Esophagus (tissue), 2 donors: ENCODE data around the gene SMAD6. TPM values are rescaled to one million over a fixed set of nuclear protein-coding genes. Genes with fewer than 3 reads are reported as not detected.

Experiments used
- H3K27ac ChIP-seq, 2 donors: one replicate each; pipeline ENCODE4 v1.5.1; 2013; ENCODE audit warnings: low read depth in 2 of 2, mild to moderate bottlenecking in 2 of 2, inconsistent platforms in 1 of 2, low read length in 1 of 2, moderate library complexity in 1 of 2
- H3K27me3 ChIP-seq, 2 donors: one replicate each; pipeline ENCODE4 v1.6.1; 2013; ENCODE audit warnings: low read length in 2 of 2, control low read depth in 1 of 2, mild to moderate bottlenecking in 1 of 2; ENCODE audit not compliant: insufficient read depth in 2 of 2, control insufficient read depth in 1 of 2
- H3K36me3 ChIP-seq, 2 donors: one replicate each; pipeline ENCODE4 v1.6.1; 2013; ENCODE audit warnings: low read length in 1 of 2; ENCODE audit not compliant: control insufficient read depth in 2 of 2, insufficient read depth in 2 of 2
- H3K4me1 ChIP-seq, 2 donors: one replicate each; pipeline ENCODE4 v1.6.1; 2013; ENCODE audit warnings: low read length in 1 of 2; ENCODE audit not compliant: control insufficient read depth in 2 of 2, insufficient read depth in 2 of 2
- H3K4me3 ChIP-seq, 2 donors: one replicate each; pipeline ENCODE4 v1.5.1; 2013; ENCODE audit warnings: low read length in 2 of 2, mild to moderate bottlenecking in 2 of 2, low read depth in 1 of 2, moderate library complexity in 1 of 2
- H3K9me3 ChIP-seq, 2 donors: one replicate each; pipeline ENCODE4 v1.6.1; 2013; ENCODE audit warnings: mild to moderate bottlenecking in 2 of 2, low read depth in 1 of 2, low read length in 1 of 2, moderate library complexity in 1 of 2; ENCODE audit not compliant: control insufficient read depth in 2 of 2, insufficient read depth in 1 of 2
- WGBS, 2 donors: extraction: QIAGEN DNeasy Blood & Tissue Kit; methylation state at CpG; one replicate each; pipeline ENCODE4 v1.1.7; 2013; 5-methylcytosine and 5-hydroxymethylcytosine counted together
- polyA plus RNA-seq, 2 donors: library from polyadenylated mRNA; stranded (reverse); fragments of 200-250 nt; gene quantifications; one replicate each; pipeline ENCODE4 v1.2.3, GENCODE V29; 2013
- donor health status: healthy with polysubstance abuse.
- donor health status: Bipolar disorder and iron deficiency.

The SMAD6 gene
- polyA plus RNA-seq, 2 donors, result 0.75 to 1.6 TPM

DNA sequence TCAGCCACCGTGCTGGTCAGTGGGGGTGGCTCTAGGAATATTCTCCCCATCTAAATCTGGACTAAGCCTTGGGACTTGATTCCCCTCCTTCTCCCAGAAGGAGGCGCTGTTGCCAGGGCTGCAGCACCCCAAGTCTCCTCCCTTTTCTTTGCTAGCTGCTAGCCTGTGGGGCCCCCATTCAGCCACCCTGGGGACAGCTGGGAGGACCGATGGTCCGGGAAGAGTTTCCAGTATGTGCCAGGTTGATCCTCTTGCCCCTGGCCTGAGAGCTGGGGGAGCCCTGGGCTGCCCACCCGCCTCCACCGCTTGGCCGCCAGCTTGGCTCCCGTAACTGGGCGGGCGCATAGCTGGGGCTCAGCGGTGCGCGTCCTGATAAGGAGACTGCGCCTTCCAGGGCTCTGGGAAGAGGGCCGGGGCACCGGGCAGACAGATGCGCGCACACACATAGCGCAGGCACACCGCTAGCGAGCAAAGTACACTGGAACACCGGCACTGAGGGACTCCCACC lies 4.2 kb downstream of the SMAD6 start:
- H3K4me1 ChIP-seq, result peaks cover 1 to 7% of the 10 kb centered on the region in 2 donors
- WGBS, 2 donors, result 80 to 90% methylated on average over 22 of the region's 22 CpGs
- no peaks in the 10 kb centered on the region for H3K9me3 ChIP-seq
- no peaks in the 10 kb centered on the region for H3K36me3 ChIP-seq
- no peak overlapping the region for H3K4me3 ChIP-seq
- H3K27me3 ChIP-seq, result no peaks in the 10 kb centered on the region
- H3K27ac ChIP-seq, result peak overlapping the region in 1 of 2 donors; percentile 29

DNA sequence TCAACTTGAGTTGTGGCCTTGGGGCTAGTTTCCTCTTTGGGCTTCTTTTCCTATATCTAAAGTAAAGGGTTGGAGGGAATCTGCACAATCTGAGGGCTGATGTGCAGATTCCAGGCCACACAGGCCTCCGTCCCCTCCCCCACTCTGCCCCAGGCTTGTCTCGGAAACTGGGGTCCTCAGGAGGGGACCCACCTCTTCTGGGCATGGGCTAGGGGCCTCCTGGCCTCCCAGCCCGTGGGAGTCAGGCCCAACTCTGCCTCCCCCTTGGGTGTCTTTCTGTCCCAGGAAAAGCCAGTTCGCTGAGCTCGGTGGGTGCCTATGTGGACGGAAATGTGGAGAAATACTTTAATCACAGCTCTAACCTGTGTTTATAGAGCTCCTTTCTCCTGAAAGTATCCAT lies 4.8 kb downstream of the SMAD6 start:
- 69 to 74% methylated on average over 6 of the region's 6 CpGs for WGBS, 2 donors
- Histone ChIP-seq H3K27me3 (no peaks in the 10 kb centered on the region), H3K9me3 (no peaks in the 10 kb centered on the region), H3K4me3 (no peak overlapping the region), H3K27ac (no peak overlapping the region), H3K4me1 (peaks cover 1 to 7% of the 10 kb centered on the region in 2 donors), H3K36me3 (no peaks in the 10 kb centered on the region)

DNA sequence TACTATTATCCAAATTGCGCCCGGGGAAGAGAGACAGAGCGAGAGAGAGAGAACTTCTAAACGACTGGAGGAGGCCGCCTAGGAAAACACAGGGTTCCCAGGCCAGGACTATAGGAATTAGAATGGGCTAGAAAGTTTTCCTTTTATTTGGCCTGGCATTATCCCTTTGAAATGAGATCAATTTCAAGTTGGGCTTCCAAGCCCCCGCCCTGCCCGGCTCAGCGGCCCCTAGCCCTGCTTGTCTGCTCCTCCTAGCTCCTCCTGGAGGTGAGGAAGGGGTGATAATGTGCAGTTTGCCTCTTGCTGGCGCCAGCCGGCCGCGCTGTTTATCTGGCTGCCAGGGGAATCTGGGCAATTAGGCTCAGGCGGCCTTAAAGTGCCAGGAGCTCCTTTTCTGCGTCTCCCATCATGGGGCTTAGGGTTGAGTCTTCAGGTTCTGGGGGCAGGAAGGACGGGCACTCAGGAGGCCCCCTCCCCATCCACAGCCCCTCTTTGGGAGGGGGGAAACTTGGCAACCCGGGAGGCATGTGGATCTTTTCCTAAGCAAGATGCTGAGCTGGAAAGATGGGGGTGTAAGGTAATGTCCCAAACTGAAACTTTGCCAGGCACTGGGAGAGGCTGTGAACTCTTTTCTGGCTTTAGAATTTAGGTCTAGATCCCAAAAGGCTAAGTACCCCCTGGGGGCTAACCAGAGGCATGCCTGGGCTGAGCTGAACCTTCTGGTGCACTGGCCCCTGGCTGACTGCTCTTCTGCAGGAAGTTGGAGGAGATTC lies 5.5 kb downstream of the SMAD6 start:
- H3K4me3 ChIP-seq, result no peak overlapping the region
- peaks cover 1 to 7% of the 10 kb centered on the region in 2 donors for H3K4me1 ChIP-seq

DNA sequence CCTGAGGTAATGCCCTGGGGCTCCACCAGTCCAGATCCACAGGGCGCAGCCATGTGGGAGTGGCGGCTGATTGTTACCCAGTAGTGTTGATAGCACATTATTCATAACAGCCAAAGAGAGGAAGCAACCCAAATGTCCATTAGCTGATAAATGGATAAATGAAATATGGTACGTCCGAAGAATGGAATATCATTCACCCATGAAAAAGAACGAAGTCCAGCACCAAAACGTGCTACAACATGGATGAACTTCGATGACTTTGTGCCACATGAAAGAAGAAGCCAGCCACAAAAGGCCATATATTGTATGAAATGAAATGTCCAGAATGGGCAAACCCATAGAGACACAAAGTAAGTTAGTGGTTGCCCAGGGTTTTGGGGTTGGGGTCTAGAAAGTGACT lies 6.4 kb downstream of the SMAD6 start:
- no peaks in the 10 kb centered on the region for H3K27me3 ChIP-seq
- peaks cover 0 to 7% of the 10 kb centered on the region in 2 donors for H3K4me1 ChIP-seq
- no peaks in the 10 kb centered on the region for H3K36me3 ChIP-seq
- 94 to 96% methylated on average over 7 of the region's 7 CpGs for WGBS, 2 donors
- no peaks in the 10 kb centered on the region for H3K9me3 ChIP-seq
- no peak overlapping the region for H3K4me3 ChIP-seq
- no peak overlapping the region for H3K27ac ChIP-seq

More for the DNA sequence above, 5.5 kb downstream of the SMAD6 start:
- no peaks in the 10 kb centered on the region for H3K9me3 ChIP-seq
- no peaks in the 10 kb centered on the region for H3K27me3 ChIP-seq
- no peak overlapping the region for H3K27ac ChIP-seq
- 32 to 37% methylated on average over 16 of the region's 16 CpGs for WGBS, 2 donors
- no peaks in the 10 kb centered on the region for H3K36me3 ChIP-seq

DNA sequence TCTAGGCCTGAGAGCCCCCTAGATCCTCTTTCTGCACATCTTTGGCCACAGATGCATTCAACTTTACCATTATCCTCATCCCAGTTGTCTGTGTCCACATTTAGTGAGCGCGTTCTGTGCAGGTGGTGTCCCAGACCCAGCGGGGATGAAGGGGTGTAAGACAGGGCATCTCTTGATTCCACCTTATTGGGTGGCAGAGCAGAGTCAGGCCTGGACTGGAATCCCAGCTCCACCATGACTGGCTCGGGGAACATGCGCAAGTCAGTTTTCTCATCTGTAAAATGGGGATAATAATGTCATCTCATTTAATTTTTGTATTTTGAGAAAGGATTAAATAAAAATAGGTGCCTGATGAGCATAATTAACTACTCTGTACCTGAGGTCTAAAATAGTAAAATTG lies 7.8 kb downstream of the SMAD6 start:
- H3K4me3 ChIP-seq, result no peak overlapping the region
- H3K9me3 ChIP-seq, result no peaks in the 10 kb centered on the region
- no peaks in the 10 kb centered on the region for H3K36me3 ChIP-seq
- H3K27ac ChIP-seq, result no peak overlapping the region
- no peaks in the 10 kb centered on the region for H3K27me3 ChIP-seq
- 96% methylated on average over 5 of the region's 5 CpGs for WGBS, 2 donors
- H3K4me1 ChIP-seq, result peaks cover 0 to 7% of the 10 kb centered on the region in 2 donors

DNA sequence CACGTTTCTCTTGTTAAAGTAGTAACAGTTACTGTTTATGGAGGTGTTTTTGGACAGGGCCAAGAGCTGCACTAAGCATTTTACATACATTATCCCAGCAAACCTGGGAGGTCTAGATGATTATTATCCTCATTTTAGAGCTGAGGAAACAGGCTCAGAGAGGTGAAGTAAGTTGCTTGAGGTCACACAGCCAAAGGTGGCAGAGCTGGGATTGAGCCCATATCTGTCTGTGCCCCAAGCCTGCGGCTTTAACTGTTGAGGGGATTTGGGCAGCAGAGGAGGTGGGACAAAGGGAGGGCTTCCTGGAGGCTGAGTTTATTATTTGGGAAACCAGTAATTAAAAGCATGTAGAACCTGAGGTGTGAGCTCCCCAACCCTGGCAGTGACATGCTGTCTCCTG lies 9.2 kb downstream of the SMAD6 start:
- Histone ChIP-seq H3K4me1 (peaks cover 0 to 3% of the 10 kb centered on the region in 2 donors), H3K9me3 (no peaks in the 10 kb centered on the region), H3K27ac (no peak overlapping the region), H3K36me3 (no peaks in the 10 kb centered on the region), H3K4me3 (no peak overlapping the region), H3K27me3 (no peaks in the 10 kb centered on the region)
- WGBS, 2 donors, result 35 to 49% methylated on average over 2 of the region's 2 CpGs

DNA sequence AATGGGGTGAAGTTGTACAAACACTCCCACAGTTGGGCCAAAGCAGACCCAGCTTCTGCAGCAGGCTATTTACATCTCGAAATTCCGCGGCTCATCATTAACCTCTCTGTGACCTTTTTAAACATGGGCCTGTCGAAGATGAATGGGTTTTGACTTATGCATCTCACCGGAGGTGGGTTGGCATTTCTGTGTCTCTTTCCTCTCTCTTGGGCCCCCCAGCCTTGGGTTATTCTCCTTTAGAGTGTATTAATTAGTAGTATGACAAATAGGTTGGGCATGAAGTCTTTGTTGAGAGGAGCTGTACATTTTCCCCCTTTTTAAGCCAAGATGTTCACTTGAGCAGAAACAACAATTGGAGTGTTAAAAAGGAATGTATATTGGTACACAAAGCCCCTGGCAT lies 9.8 kb downstream of the SMAD6 start:
- Histone ChIP-seq H3K4me3 (no peak overlapping the region), H3K4me1 (no peaks in the 10 kb centered on the region), H3K9me3 (no peaks in the 10 kb centered on the region), H3K27ac (no peak overlapping the region), H3K27me3 (no peaks in the 10 kb centered on the region), H3K36me3 (no peaks in the 10 kb centered on the region)
- 67 to 76% methylated on average over 5 of the region's 5 CpGs for WGBS, 2 donors

DNA sequence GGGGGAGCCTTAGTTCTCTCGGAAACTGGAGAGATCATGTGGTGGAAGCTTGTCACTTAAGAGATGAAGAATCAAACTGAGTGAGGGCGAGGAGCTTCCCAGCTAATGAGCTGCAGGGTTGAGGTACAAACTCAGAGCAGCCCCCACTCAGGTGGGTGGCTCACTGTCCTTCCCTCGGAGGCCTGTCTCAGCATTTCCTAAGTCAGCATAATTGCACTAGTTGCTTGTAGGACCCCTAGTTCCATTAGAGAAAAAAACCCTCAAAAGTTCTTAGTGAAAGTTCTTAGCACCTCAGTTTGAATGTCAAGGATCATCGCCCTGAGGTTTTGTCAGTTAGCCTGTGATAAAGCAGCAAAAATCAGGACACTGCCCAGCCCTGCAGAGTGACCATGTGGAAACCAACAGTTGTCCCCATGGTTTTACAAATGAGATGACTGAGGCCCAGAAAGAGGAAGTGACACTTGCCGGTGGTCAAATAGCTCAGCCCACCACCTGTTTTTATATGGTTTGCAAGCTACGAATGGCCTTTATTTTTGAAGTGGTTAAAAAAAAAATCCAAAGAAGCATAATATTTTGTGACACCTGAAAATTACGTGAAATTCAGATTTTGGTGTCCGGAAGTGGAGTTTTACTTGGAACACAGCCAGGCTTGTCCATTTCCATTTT lies 11.9 kb downstream of the SMAD6 start:
- no peaks in the 10 kb centered on the region for H3K4me1 ChIP-seq
- WGBS, 2 donors, result 86 to 90% methylated on average over 8 of the region's 8 CpGs
- no peak overlapping the region for H3K4me3 ChIP-seq
- H3K27ac ChIP-seq, result no peak overlapping the region
- H3K27me3 ChIP-seq, result no peaks in the 10 kb centered on the region
- H3K9me3 ChIP-seq, result no peaks in the 10 kb centered on the region
- no peaks in the 10 kb centered on the region for H3K36me3 ChIP-seq

DNA sequence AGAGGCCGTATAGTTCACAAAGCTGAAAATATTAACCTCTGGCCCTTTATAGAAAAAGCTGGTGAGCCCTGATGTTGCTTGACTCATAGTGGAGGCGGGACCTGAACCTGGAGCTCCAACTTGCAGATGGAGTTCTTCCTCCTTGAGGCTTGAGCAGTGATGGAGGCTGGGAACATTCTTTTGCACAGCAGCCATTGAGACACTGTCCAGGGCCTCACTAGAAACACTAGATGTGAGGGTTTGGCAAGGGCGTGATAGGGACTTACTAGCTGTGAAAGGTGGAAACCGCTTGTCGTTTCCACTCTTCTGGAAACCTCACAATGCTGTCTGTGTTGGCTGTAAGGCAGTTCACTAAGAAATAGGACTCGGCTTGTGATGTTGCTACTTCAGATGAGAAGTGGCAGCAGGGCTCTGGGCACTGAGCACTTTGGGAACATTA lies 12.5 kb downstream of the SMAD6 start:
- 78 to 84% methylated on average over 6 of the region's 6 CpGs for WGBS, 2 donors
- Histone ChIP-seq H3K9me3 (no peaks in the 10 kb centered on the region), H3K27ac (no peak overlapping the region), H3K4me3 (no peak overlapping the region), H3K27me3 (no peaks in the 10 kb centered on the region), H3K4me1 (no peaks in the 10 kb centered on the region), H3K36me3 (no peaks in the 10 kb centered on the region)
